Hepatocyte (in vitro differentiated cells): ENCODE measurements around the gene SPO11.

Experiments used
- CTCF ChIP-seq: fragments of 200-600 bp; sonication (generic); IDR thresholded peaks from 2 replicates; pipeline ENCODE4 v1.5.1; 2016; ENCODE audit warnings: antibody characterized with exemption, mild to moderate bottlenecking; ENCODE audit not compliant: poor library complexity
- EZH2phosphoT487 ChIP-seq: fragments of 200-600 bp; sonication (generic); IDR thresholded peaks from one replicate; pipeline ENCODE4 v1.6.1; 2018; ENCODE audit warnings: antibody characterized with exemption, mild to moderate bottlenecking, low read depth, moderate library complexity; ENCODE audit not compliant: unreplicated experiment, severe bottlenecking

- TF ChIP-seq CTCF (no peak), EZH2phosphoT487 (no peak)
Observed at GRCh38 chr20:57287901-57288300, 41.7 kb upstream of the SPO11 start.
